ENCODE data around the gene ADRA2B.

- TF ChIP-seq CTCF (IDR thresholded peaks at IDR 0.05; ENCODE audit: low read depth, low read length) (no peak), POLR2A (IDR thresholded peaks at IDR 0.05; ENCODE audit: extremely low read depth, insufficient read length) (no peak), MYC (IDR thresholded peaks at IDR 0.05; ENCODE audit: low read depth, low read length) (no peak), MAX (IDR thresholded peaks at IDR 0.05; ENCODE audit: low read depth, low read length) (no peak)
Measured at GRCh38 chr2:96075199-96075771, 41.1 kb downstream of the ADRA2B start.
